T-helper 1 cell treated with Interleukin-12 subunit alpha and Interleukin-12 subunit beta and Interleukin-4 antibody, amounts not matched to agents 30 ng/mL and 1 ng/mL, for 36 hours (primary cell): ENCODE results near the gene YIPF4. TPM values are rescaled to one million over a fixed set of nuclear protein-coding genes. Genes with fewer than 3 reads are reported as not detected.
"Not testable (repeated sequence)": the region's sequence is repeated elsewhere in the genome, so short reads cannot be mapped to it uniquely, and the experiment has no call there.

Experiments
- intact Hi-C: fragments of 100-400 bp; cut with micrococcal nuclease; formaldehyde crosslinking; loops from one replicate; pipeline ENCODE4 v1.15.1; 2024
- total RNA-seq: library from RNA; stranded (reverse); gene quantifications from 2 replicates; pipeline ENCODE4 v1.2.3, GENCODE V29; 2022

The YIPF4 gene
- total RNA-seq, 1 donor from 2014 or later, result 37.6 TPM

- intact Hi-C loops, result not testable (repeated sequence)
These were observed 86.6 kb downstream of the YIPF4 start for GRCh38 chr2:32364290-32364689.

DNA sequence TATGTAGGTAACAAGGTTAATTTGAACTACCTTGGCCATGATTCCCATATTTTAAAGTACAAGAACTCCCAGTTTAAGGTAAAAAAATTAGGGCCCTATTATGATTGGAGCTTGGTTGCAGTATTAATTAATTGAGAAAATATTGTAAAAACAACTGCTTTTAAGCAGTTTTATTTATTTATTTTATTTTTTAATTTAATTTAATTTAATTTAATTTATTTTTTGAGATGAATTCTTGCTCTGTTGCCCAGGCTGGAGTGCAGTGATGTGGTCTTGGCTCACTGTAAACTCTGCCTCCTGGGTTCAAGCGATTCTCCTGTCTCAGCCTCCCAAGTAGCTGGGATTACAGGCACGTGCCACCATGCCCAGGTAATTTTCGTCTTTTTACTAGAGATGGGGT, 88.0 kb downstream of the YIPF4 start:
- intact Hi-C loops, result not testable (repeated sequence)

Other genes starting within 250 kb of the YIPF4 start
- 53.3 and 59.3 TPM in 2 replicates for gene DPY30, start 238.1 kb upstream of the YIPF4 start, total RNA-seq
- 21.4 and 22.6 TPM in 2 replicates for gene SPAST, start 214.3 kb upstream of the YIPF4 start, total RNA-seq
- 25.1 and 28.6 TPM in 2 replicates for gene SLC30A6, start 112.0 kb upstream of the YIPF4 start, total RNA-seq
- gene NLRC4, start 13.0 kb upstream of the YIPF4 start, total RNA-seq, result 0.07 and 0.12 TPM in 2 replicates
- gene BIRC6, start 79.1 kb downstream of the YIPF4 start, total RNA-seq, result 123 and 126 TPM in 2 replicates